Left lung (tissue), 10 donors: ENCODE data around the gene EXOSC7. TPM values are rescaled to one million over a fixed set of nuclear protein-coding genes. Genes with fewer than 3 reads are reported as not detected.

ENCODE experiments used
- ATAC-seq: fragments of 200-7000 bp; cut with Tn5 transposase; one replicate; pipeline ENCODE4 v1.9.1; 2020; ENCODE audit warnings: moderate library complexity
- DNase-seq, 4 donors: peaks; one replicate each; pipeline ENCODE4 v3.0.0-alpha.2; 2013 to 2020
- H3K27ac ChIP-seq, 2 donors: fragments of 200-600 bp; sonication (generic) in 1 of 2; one replicate each; pipeline versions ENCODE4 v1.5.0 to v1.8.0; 2020 to 2021
- H3K27me3 ChIP-seq, 2 donors: fragments of 200-600 bp; sonication (generic) in 1 of 2; one replicate each; pipeline versions ENCODE4 v1.5.0 to v1.8.0; 2020 to 2021
- H3K36me3 ChIP-seq, 2 donors: fragments of 200-600 bp; sonication (generic) in 1 of 2; one replicate each; pipeline versions ENCODE4 v1.5.0 to v1.8.0; 2020 to 2021
- H3K4me1 ChIP-seq, 2 donors: fragments of 200-600 bp; one replicate each; pipeline ENCODE4 v1.8.0; 2021
- H3K4me3 ChIP-seq, 2 donors: fragments of 200-600 bp; sonication (generic) in 1 of 2; one replicate each; pipeline versions ENCODE4 v1.5.0 to v1.8.0; 2020 to 2021; ENCODE audit warnings: mild to moderate bottlenecking in 1 of 2
- H3K9me3 ChIP-seq, 2 donors: fragments of 200-600 bp; sonication (generic) in 1 of 2; one replicate each; pipeline versions ENCODE4 v1.5.0 to v1.8.0; 2020 to 2021
- intact Hi-C, 2 donors: fragments of 100-400 bp; cut with DNase I; formaldehyde crosslinking; loops; one replicate each; pipeline versions ENCODE4 v1.11.2 to v1.14.2; 2022
- polyA plus RNA-seq, 6 donors: library from polyadenylated mRNA; unstranded; fragments of 120-200 nt; gene quantifications; one replicate each; pipeline ENCODE4 v1.2.1, GENCODE V29; 2013; ENCODE audit not compliant: insufficient read length in 6 of 6
- total RNA-seq, 2 donors: library from RNA; stranded (reverse); fragmentation: NEBNext Ultra II Directional; extraction: Animal tissue kit (Norgen Biotek cat#: 25700); gene quantifications; one replicate each; pipeline ENCODE4 v1.2.1, GENCODE V29; 2021
- TF ChIP-seq, protein P1 (sequence below), 2 donors: fragments of 200-600 bp; sonication (generic) in 1 of 2; IDR thresholded peaks; one replicate each; pipeline versions ENCODE4 v1.5.0 to v1.8.0; 2021; ENCODE audit warnings: antibody characterized with exemption in 2 of 2
- donor health status: DM: no; HTN: yes; CAD: no.
- donor health status: DM: no; HTN: no; CAD: no.

The EXOSC7 gene
- total and polyA plus RNA-seq, 8 donors = 33.2 to 76.2 (median 61.3) TPM

DNA sequence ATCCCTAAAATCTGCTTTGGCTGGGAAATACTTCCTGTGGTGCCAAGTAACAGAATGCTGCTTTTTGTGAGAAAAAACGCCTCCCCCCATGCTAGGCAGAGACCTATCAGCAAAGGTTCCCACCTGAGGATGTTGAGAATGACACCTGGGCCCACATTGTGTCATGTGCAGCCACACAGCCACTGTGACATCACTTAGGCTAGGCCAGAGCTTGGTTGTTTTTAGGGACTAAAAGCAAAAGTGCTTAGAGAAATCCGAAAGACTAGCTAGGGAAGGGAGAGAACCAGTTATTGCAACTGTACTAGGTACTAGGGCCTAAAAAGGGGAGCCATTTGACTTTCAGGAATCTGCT is 6.2 kb upstream of the EXOSC7 start:
- ATAC-seq = no peak
- Histone ChIP-seq H3K27me3 (no peaks in the 10 kb centered on the region), H3K9me3 (no peaks in the 10 kb centered on the region), H3K36me3 (no peaks in the 10 kb centered on the region), H3K4me3 (no peak overlapping the region), H3K27ac (peak overlapping the region in 1 of 2 donors; percentile 73), H3K4me1 (peaks cover 13 to 87% of the 10 kb centered on the region in 2 donors)
- no peak for DNase-seq
- TF ChIP-seq, protein P1, sequence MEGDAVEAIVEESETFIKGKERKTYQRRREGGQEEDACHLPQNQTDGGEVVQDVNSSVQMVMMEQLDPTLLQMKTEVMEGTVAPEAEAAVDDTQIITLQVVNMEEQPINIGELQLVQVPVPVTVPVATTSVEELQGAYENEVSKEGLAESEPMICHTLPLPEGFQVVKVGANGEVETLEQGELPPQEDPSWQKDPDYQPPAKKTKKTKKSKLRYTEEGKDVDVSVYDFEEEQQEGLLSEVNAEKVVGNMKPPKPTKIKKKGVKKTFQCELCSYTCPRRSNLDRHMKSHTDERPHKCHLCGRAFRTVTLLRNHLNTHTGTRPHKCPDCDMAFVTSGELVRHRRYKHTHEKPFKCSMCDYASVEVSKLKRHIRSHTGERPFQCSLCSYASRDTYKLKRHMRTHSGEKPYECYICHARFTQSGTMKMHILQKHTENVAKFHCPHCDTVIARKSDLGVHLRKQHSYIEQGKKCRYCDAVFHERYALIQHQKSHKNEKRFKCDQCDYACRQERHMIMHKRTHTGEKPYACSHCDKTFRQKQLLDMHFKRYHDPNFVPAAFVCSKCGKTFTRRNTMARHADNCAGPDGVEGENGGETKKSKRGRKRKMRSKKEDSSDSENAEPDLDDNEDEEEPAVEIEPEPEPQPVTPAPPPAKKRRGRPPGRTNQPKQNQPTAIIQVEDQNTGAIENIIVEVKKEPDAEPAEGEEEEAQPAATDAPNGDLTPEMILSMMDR (IDR thresholded peaks at IDR 0.05) = no peak
- intact Hi-C loops = no loop called here

DNA sequence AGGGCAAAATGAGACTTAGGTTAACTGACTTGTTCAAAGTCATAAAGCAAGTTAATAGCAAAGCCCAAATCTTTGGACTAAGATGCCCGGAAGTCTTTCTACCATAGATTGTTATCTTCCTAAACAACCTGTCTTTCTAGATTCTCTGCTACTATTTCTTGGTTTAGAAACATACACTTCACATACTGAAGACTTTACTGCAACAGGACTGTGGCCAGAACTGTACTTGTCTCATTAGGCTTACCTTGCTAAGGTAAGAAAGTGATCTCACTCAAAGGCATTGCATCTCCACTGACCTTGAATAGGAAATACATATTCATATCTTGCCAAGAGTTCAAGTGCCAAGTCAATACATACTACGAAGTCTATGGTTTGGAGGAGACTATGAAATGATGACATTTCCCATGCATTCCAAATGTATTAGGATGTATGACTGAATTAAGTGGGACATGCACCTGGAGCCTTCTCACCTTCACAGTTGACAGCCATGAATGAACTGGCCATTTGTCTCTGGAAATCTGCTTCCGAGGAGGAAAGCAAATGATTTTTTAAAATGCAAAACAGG is 5.0 kb upstream of the EXOSC7 start:
- no peak for ATAC-seq
- TF ChIP-seq, protein P1 (IDR thresholded peaks at IDR 0.05) = no peak
- Histone ChIP-seq H3K36me3 (no peaks in the 10 kb centered on the region), H3K27ac (no peak overlapping the region), H3K9me3 (no peaks in the 10 kb centered on the region), H3K27me3 (no peaks in the 10 kb centered on the region), H3K4me1 (peaks cover 15 to 82% of the 10 kb centered on the region in 2 donors), H3K4me3 (no peak overlapping the region)
- intact Hi-C loops = no loop called here
- no peak for DNase-seq

DNA sequence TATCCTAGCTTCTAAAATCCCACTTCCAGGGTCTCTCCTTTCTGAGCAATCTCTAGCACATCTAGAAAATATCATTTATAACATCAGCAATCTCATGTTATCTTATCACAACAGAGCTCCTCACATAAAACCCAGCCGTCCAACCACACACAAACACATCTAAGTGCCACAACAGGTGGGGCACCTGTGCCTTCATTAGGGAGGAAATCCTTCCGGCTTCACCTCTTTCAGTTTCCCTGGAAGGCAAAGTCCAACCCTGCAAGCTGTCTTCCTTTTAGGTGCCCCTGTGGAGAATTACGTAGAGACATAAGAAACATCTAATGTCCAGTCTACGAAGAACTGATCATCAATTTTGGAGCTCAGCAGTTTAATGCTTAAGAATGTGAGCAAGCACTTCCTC is 1.6 kb upstream of the EXOSC7 start:
- Histone ChIP-seq H3K4me3 (peak overlapping the region; percentile 92 to 95), H3K36me3 (no peaks in the 10 kb centered on the region), H3K4me1 (peaks cover 15 to 74% of the 10 kb centered on the region in 2 donors), H3K27me3 (no peaks in the 10 kb centered on the region), H3K9me3 (no peaks in the 10 kb centered on the region), H3K27ac (no peak overlapping the region)
- DNase-seq (no peak), ATAC-seq (no peak)
- intact Hi-C loops = no loop called here
- TF ChIP-seq, protein P1 (IDR thresholded peaks at IDR 0.05) = no peak

DNA sequence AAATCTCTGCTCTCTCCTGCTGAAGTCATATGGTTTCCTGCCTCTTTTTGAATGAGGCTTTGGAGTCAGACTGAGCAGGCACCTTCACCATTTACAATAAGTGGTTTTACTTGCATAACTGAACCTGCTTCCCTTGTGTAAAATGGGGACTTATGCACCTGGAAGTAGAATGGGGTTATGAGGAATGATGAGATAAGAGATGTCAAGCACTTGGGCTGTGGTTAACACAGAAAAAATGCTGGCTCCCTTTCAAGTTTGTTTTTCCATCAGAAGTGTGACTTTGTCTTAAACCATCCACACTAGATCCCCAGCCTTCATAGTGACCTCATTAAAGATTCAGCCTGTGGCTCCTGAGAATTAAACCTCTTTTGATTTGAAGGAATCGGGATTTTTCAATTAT is 5.2 kb downstream of the EXOSC7 start:
- TF ChIP-seq, protein P1 (IDR thresholded peaks at IDR 0.05) = no peak
- H3K4me1 ChIP-seq = peaks cover 14 to 68% of the 10 kb centered on the region in 2 donors
- peak overlapping the region in 1 of 2 donors; percentile 21 for H3K27ac ChIP-seq
- intact Hi-C loops = no loop called here
- H3K36me3 ChIP-seq = no peaks in the 10 kb centered on the region
- no peak overlapping the region for H3K4me3 ChIP-seq
- H3K9me3 ChIP-seq = no peaks in the 10 kb centered on the region
- H3K27me3 ChIP-seq = no peaks in the 10 kb centered on the region
- peak; percentile 43 for ATAC-seq
- no peak for DNase-seq

DNA sequence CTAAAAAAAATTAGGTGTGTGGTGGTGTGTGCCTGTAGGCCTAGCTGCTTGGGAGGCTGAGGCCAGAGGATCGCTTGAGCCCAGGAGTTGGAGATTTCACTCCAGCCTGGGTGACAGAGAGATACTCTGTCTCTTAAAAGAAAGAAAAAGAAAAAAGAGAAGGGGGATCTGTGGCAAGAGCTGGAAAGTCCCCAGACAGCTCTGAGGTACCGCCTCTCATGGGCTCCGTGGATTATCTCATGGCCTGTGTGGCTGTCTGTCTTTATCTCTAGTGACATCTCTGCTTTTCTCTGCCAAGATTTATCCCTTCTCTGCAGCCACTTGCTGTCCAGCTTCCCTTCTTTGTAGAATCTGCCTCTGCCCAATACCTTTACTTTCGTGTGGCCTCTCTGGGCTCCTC is 5.7 kb downstream of the EXOSC7 start:
- intact Hi-C loops = no loop called here
- peak overlapping the region in 1 of 2 donors; percentile 21 for H3K27ac ChIP-seq
- H3K36me3 ChIP-seq = no peaks in the 10 kb centered on the region
- H3K4me3 ChIP-seq = no peak overlapping the region
- ATAC-seq = no peak
- TF ChIP-seq, protein P1 (IDR thresholded peaks at IDR 0.05) = no peak
- DNase-seq = no peak
- H3K9me3 ChIP-seq = no peaks in the 10 kb centered on the region
- H3K4me1 ChIP-seq = peaks cover 14 to 65% of the 10 kb centered on the region in 2 donors
- H3K27me3 ChIP-seq = no peaks in the 10 kb centered on the region
